GM21367 (cell line): Measurements from ENCODE around the gene EMX1.

ENCODE experiments used
- ATAC-seq: cut with Tn5 transposase; IDR thresholded peaks from one replicate; pipeline ENCODE4 v1.9.1; 2021; ENCODE audit not compliant: unreplicated experiment

EMX1 gene

DNA sequence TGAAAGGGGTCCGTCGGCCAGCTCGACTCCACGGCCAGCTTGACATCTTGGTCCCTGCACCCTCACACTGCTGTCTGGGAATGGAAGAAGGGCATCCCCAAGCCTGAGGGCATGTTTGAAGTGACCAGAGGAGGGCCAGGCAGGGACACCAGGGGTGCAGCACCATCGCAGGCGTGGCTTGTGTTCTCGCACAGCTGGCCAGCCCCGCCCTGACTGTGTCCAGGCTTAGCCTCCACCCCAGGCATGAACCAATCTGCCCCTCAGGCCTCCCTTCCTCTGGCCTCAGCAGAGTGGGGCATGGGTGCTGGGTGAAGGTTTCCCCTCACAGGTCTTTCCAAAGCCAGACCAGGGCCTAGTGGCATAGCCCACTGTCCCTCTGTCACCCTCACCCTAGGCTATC is 25.0 kb downstream of the EMX1 start:
- no peak for ATAC-seq

DNA sequence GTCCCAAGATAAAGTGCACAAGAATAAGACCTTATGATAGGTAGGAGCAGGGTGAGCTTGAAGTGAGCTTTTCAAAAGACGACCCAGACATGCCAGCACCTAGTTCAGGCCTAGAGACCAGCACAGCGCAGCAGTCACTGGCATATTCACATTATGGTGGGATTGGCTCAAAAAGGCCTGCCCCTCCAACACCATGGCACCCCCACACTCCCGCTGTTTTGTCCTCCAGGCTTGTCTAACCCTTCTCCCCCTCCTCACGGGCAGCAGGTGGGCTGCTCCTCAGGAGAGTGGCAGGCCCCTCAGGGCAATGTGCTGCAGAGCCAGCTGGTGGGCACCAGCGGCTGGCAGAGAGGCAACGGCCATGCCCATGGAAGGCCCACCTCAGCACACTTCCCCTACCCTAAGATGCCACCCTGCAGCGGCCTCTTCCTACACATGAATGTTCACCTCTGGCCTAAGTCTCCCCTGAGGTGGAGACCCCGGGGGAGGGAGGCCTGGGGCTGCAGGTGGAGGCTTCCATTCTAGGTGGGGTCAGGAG is 25.6 kb downstream of the EMX1 start:
- ATAC-seq, result no peak

DNA sequence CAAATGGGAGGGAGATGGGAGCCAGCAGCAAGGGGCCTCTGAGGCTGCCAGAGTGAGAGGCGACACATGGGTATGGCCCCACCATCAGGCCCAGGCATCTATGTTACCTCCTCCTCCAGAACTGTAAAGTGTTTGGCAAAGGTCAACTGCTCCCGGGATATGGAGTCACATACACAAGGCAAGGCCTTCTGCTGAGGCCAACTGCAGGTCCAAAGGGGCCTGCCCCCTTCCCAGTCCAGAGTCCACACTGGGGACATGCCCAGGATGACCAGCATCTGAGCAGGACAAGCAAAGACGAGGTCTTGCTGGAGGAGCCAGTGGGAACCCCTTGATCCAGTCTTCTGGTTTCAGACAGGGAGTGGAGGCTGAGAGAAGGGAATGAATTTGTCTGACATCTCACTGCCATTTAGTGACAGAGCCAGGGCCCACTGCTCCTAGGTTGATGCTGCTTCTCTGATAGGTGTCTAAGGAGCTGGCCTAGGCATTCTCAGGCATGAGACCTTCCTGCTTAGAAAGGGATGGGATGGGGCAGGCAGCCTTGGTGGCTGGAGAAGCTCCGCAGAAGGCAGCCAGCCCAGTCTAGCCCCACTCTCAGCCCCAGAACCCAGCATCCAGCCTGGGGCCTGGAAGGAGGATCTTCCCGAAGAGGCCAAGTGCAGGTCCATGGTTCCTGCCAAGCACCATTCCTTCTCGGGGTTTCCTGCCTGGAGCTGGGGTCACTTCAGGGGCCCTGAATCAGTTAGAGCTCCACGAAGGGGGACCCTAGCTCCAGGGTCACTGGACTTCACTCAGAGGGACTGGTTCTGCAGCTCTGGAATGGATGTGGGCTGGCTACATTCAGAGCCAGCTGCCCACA is 26.4 kb downstream of the EMX1 start:
- no peak for ATAC-seq

DNA sequence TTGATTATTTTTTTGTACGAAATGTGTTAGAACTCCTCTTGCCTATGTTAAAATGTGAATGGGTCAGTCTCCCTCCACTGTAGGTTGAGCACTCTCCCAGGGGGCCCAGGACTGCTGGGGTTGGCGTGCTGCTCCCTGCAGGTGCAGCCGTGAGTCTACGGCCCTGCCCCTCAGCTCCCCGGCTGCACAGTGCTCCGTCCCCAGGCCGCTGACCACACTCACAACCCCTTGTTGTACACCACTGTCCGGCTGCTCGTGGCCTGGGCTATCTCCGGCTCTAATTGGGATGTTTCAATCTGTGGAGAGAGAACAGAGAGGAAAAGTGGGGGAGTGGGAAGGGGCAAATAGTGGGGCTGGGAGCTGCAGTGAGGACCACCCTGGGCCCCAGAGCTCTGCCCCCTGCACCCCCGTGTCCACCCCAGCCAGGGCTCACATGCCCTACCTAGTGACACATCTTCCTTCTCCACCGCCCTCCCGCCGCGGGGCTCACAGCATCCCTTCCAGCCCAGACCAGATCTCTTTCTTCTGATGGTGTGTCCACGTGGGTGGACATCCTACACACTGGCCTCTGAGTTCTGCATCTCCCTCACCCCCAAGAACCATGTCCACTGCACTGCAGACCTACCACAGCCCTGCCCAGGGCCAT is 27.6 kb downstream of the EMX1 start:
- no peak for ATAC-seq

DNA sequence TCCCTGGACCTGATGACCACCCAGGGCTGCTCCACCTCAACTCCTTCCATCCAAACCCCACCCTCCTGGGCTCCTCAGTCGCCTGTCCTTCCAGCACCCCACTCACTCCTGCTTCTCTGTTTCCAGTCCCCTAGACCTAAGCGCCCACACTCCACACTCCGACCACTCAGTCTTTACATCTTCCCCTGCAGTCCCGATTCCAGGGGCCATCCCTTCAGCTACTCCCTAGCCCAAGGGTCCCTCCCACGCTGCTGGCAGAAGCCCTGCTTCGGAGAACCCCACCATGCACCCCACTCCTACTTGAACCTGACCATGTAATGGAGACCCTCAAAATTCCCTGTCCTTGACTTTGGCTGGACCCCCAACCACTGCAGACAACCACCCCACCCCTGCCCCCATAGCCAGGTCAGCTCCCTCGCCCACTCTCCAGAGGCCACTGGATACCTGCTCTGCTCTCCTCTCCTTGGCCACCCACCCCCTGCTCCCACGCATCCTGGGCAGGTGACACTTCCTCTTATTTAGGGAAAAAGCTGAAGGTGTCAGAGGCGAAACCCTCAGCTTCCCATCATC is 28.2 kb downstream of the EMX1 start:
- no peak for ATAC-seq

DNA sequence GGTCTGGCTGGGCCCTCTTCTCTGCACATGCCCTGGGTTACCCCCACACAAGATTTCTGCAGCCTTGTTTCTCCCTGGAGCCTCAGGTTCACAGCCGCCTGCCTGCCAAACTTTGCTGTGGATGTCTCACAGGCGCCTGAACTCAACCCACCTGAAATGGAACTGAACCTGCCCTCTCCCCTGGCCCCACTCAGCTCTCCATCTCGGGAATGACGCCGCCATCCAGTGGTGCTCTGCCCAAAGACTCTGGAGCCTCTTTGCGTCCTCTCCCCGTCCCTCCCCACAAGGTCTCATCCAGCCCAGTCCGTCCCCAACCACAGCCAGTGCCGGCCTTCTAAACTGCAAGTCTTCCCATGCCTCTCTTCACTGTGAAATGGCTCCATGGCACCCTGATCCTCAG is 29.1 kb downstream of the EMX1 start:
- no peak for ATAC-seq

DNA sequence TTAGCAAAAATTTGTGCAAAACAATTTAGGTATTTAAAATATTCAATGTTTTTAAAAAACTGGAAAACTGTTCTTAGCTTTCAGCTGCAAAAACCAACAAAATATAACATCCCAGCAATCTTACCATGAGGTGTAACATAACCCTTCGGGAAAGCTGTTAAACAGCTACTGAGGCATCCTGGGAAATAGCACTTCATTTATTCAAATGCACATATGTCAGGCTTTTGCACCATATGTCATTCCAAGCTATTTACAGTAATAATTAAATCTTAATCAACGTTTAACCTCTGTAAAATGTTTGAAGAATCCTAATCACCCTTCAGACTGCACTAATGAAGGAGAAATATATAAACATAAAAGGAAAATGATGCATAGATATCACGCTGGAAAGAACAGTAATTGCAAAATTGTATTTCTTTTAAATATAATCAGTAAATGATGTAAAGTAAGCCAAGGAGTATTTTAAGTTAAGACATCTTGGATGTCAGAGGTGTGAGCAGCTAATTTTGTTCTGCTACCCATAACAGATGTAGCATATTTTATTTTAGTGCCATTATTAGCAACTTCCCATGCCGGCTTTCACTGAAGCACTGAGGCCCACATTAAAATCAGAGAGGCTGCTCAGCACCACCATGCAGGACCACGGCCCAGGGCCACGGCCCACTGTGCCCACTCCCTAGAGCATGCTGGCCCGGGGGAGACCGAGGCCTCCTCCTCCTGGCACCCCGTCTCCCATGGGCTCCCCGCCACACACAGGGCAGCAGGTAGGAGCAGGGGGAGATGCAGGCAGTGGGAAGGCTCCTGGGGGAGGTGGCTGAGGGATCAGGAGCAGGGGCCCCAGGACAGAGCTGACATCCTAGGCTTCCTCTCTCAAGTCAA is 30.9 kb downstream of the EMX1 start:
- ATAC-seq, result no peak

DNA sequence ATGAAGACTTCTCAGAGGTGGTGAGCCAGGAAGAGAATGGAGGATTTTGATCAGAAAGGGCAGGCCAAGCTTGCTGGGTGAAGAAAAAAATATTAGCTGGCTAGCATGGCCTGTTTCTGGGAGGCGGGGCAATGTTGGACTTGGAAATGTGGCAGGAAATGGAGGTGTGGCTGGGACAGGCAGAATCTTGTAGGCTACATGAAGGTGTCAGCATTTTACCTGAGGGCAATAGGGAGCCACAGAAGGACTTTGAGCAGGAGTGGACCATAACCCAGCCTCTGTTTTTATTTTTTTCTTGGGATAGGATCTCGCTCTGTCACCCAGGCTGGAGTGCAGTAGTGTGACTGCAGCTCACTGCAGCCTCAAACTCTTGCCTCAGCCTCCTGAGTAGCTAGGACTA is 31.7 kb downstream of the EMX1 start:
- no peak for ATAC-seq

DNA sequence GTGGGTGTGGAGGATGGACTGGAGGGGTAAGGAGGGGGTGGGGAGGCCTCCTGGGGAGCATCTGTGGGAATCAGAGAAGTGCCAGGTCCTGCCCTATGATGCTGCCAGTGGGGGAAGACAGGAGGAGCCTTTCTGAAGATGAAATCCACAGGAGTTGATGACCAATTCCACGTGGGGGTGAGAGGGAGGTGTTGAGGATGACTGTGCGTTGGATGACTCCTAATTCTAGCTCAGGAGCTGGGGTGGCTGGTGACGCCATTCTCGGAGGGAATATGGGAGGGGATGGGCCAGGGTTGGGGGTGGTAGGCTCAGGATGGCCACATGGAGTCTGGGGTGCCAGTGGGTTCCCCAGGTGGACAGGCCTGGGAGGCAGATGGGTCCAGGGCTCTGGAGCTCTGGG is 32.3 kb downstream of the EMX1 start:
- no peak for ATAC-seq

DNA sequence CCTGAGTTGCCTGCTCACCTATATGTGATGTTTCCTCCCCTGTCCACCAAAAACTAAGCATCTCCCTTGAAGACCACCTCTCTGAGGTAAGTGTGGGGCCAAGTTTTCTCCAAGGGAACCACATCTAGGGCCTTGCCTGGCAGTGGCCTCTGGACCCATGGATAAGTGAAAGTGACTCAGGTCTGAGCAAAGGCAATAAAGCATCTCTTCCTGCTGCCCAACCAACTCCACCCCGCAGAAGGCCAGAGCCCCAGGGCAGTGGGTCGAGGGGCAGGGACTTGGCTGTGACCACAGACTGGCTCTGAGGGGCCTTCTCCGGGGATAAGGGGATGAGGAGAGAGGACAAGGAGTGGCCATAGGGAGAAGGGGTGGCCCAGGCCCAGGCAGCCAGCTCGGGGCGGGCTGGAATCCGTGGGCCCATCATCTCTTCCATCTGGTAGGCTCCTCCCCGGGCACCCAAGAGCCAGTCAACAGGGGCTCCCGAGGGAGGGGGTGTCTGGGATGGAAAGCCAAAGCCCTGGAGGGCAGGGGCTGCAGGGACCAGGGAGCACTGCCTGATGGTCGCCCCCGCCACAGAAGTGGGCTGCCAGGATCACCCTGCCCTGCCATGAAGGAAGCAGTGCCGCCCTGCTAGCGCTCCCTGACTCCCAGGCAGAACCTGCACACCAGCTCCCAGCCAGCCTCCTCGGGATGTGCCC is 33.4 kb downstream of the EMX1 start:
- no peak for ATAC-seq

DNA sequence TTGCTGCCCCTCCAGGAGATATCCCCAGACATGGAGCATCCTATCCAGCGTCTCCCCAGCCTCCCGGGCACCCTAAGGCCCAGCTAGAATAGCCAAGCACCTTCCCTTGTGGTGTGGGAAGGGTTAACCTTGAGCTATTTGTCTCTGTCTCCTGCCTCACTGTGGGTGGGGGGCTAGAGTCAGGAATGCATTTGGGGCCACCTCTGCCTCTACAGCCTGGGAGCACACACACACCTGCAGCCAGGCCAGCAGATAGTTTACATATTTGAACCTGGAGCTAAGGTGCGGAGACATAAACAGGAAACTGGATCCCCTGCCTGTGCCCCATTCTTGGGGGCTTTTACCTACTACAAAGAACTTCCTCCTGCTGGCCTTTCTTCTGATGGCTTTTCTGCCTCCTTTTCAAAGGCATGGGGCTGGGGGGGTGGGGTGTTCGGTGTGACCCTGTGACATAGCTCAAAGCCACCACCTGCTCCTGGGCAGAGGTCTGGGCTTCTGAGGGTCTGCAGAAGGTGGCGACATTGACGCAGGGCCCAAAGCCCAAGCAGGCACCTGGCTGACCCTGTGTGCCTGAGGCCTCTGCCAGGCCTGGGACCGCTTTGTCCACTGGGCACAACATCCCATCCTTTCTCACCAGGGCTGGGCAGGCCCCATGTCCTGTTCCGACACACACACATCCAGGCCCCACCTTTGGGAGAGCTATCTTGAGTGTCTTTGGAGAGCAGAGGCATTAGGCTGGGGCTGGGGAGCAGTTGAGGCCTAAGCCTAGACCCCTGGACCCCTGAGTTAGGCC is 34.2 kb downstream of the EMX1 start:
- no peak for ATAC-seq

DNA sequence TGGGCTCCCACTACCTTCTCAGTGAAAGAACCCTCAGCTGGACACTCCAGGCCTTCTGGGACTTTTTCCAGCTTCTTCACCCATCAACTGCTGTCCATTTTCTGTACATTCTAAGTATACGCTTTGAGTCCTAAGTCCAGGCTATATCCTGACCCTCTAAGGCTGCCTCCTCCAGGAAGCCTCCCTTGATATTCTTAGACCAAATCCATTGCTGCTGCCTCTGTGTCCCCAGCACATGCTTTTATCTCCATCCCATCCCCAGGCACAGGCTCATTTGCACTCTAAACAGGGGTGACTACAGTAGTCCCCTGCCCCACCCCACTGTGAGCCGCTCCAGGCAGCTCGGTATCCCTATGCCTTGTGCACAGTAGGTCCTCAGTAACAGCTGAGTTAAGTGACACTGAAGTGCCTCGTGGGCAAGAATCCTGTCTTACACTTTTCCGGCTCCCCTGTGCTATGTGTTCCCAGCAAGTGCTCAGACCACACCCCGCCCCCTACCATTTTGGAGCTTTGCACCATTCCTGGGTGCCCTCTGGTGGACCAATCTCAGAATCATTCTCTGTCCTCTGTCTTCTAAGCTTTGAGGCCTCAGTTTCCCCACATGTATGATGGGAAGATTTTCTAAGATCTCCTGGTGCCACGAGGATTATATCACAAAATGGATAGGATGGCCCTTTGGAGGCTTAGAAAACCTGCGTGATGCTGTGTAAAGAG is 34.9 kb downstream of the EMX1 start:
- no peak for ATAC-seq

DNA sequence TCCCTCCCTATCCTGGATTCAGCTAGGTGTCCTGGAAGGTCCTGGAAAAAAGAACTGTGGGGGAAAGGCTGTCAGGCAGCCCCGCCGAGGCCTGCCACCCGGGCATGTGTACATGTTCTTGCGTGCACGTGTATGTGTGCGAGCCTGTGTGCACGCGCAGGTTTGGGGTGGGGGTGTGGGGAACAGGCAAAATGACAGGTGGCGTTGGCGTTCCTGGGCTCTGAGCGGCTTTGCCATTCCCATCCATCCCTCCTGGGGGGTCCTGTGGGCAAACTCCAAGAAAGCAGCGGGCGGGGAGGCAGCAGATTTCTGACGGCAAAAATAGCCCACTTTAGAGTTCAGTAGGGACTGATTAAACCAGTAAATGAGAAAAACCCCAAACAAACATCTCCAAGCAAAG is 35.6 kb downstream of the EMX1 start:
- no peak for ATAC-seq

DNA sequence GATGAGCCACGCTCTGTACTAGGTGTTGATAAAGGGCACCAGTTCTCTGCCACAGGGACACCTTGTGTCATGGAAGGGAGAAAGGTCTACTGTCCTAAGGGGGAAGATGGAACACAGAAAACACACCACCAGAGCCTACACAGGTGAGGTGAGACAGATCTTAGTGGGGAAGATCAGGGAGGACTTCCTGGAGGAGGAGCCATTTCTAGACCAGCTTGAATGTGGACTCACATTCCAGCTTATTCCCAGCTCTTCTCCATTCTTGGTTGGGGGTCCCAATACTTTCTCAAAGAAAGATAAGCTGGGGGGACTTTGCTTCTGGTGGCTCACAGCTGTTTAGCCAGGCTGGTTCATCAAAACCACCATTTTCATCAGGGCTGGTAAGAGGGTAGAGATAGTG is 36.2 kb downstream of the EMX1 start:
- ATAC-seq, result no peak

DNA sequence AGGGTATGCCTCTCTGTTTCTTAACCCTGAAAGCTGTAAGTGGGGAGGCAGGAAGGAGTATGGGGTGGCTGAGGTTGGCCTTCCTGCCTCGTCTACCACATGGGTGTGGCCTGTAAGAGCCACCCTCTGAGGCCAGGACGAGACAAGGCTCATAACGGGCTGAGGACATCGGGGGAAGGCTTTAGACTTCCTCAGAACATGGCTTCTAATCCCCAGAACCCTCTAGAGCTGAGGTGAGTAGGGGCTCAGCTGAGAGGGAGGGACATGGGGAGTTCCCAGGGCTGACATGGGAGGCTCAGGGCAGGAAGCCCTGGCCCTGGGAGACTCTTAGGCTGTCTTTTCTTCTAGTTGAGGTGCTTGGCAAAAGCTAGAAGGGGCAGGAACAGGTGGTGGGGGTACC is 36.7 kb downstream of the EMX1 start:
- no peak for ATAC-seq

DNA sequence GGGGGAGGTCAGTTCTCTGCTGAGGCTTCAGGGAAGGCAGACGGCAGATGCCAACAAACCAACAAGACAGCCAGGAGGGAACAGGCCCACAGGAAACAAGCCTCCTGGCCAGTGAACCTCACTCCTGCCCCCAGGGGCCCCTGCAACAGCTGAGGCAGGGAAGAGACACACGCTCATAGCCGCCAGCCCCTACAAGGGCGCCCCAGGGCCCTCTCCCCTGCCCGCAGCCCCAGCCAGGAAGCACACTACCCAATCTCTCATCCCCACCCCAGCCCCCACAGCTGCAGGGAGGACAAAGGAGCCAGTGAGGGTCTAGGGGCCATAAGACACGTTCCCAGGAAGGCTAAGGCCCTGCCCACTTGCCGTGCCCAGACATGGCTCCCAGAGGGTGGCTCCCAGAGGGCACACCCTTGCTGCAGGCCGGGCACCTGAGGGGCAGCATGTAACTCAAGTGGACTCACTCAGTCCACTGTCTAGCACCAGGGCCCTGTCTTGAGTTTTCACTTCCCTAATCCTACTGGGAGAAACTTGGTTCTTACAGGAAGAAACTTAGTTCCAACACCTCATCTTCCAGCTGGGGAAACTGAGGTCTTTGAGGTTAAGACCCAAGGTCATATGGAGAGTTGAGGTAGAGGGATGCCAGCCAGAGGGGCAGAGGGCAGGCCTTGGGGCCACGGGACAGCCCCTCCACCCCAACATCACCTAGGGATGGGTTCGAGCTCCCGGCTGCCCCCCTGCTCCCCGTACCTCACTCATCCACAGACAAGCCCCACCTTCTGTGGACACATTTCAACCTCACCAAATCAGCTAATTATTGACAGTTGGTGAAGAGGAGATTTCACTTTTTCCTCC is 37.3 kb downstream of the EMX1 start:
- no peak for ATAC-seq

DNA sequence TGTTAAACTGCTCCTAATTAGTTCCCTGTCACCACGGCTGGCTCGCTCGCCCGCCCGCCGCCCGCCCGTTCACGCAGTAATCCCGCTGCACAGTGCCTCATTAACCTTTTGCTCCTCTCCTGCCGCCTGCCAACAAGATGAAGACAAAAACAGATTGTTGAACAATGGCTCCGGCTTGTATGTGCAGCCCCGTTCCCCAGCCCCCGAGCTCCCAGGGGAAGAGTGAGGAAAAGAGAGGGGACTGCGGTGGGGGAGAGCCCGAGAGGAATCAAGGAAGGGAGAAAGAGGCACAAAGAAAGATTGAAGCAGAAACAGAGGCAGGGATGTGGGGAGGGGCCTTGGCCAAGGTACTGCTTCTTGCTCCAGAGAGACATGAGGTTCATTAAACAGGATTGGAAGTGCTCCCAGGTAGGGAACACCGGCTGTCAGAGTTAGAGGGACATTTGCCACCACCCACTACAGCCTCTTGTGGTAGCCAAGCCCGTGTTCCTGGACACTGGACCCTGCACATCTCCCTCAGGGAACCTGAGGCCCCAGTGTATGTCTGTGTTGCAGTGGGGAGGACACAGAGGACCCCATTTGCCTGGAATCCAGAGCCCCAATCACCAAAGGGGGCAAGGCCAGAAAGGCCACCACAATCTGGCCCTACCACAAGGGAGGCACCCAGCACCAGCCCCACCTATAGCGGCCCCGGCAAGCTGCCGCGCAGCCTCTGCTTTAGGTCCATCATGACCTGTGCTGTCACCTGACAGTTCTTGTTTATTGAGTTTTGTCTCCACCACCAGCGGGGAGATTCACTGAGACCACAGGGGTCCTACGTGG is 38.1 kb downstream of the EMX1 start:
- ATAC-seq, result no peak
